Measurements from ENCODE around the gene OR5B2.
"Not testable (repeated sequence)": the region's sequence is repeated elsewhere in the genome, so short reads cannot be mapped to it uniquely, and the experiment has no call there.

Gene OR5B2

DNA sequence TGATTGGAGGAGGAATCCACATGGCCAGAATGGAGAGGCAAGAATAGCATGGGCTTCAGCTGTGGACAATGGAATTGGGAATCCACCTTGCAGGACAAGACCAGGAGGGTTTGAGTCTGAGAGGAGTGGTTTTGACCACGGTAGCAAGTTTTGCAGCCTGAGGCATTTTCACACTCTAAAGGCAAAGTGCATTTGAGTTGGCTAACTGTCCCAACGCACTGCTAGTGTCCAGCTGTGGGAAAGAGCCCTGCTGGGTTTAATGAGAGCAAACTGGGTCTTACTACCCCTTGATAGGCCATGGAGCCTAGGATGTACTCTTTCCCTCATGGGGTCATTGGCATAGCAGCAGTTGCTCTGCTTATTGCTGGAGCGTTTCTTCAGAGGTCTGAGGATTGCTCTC lies at the start of gene OR5B2:
OR5B2 (minus strand) TSS at position 101 of the 400 bp plus-strand sequence. CDS start 4,860 bp downstream, outside the sequence.
- DNase-seq: no peak

DNA sequence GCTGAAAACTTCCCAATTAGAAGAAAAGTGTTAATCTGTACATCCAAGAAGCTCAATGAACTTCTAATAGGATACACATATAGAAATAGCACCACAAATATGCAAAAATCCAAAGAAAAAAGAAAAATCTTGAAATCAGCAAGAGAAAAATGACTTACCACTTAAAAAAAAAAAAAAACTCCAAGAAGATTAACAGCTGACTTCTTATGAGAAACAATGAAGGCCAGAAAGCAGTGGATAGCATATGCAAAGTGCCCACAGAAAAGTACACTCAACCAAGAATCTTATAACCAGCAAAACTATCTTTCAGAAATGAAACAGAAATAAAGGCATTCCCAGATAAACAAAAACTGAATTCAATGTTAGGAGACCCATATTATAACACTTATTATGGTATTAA lies 44.0 kb upstream of the OR5B2 start:
- DNase-seq: no peak

DNA sequence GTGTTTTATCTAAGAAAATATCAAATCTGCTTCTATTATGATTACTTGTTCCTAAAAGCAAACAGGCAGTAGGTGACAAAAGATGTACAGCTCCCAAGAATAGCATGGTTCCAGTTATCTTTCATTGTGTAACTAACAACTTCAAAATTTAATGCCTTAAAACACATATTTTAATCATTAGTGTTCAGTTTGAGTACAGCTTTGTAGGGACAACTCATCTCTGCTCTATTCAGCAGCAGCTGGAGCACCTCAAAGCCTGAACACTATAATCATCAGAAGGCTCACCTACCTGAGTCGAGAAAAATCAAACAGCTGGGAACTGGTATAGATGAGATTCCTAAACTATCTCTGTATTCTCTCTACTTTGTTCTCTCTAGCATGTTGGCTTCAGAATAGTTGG lies 38.4 kb upstream of the OR5B2 start:
- no peak for DNase-seq

DNA sequence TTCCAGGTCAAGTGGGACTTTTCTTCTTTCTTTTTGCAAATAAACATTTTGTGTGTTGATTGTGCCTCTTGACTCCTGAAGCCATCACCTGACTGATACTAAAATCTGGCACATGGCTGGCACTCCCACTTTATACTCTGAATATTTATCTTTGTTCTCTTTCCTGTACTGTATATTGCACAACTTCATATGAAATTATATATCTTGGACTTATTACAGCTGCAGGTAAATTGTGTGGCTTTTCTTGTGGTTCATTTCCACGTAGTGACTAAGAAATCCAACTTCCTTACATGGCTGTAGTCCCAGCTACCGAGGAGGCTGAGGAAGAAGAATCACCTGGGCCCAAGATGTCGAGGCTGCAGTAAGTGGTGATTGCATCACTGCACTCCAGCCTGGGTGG lies 37.8 kb upstream of the OR5B2 start:
- no peak for DNase-seq

DNA sequence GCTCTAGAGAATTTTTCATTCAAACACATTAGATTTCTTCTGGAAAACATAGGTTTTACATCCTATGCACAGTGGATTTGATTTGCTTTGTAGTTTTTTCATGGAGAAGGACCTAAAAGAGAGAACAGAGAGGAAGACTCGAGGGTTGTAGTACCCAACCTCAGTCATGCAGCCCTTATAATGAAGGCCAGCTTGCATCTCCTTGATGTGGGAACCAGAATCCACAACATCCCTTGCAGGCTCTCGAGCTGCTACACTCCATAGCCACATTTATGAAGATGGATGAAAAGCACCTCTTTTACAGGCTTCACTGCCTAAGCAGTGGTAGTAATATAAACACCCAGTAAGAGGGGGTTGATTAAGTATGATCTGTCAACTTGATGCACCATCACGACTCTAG lies 23.7 kb upstream of the OR5B2 start:
- no peak for DNase-seq

DNA sequence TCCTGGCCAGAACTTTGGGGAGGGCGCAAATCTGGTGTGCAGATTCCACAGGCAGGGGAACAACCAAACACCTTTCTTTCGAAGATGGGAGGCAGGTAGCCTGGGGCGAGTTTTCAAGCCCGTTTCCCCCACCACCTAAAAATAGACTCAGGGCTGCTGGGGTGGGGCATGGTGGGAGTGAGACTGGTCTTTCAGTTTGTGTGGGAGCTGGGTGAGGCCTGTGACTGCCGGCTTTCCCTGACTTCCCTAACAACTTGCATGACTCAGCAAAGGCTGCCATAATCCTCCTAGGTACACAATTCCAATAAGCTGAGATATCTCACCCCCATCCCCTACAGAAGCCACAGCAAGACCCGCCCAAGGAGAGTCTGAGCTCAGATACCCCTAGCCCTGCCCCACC lies 18.4 kb upstream of the OR5B2 start:
- DNase-seq: no peak

DNA sequence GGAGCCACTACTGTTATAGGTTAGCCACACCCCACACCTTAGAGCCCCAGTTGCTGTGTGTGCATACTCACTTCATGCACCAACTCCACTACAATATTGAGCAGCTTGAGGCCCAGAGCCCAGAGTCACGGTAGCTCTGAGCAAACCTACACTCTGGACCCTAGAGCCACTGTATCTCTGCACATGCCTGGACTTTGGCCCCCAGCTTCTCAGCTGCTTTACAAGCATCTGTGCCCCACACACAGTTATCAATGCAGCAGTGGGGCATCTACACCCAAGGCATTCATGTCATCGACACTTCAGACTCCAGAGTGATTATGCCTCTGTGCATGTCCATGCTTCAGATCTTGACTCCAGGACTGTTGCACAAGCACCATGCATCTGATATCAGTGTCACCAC lies 16.4 kb upstream of the OR5B2 start:
- DNase-seq: no peak

DNA sequence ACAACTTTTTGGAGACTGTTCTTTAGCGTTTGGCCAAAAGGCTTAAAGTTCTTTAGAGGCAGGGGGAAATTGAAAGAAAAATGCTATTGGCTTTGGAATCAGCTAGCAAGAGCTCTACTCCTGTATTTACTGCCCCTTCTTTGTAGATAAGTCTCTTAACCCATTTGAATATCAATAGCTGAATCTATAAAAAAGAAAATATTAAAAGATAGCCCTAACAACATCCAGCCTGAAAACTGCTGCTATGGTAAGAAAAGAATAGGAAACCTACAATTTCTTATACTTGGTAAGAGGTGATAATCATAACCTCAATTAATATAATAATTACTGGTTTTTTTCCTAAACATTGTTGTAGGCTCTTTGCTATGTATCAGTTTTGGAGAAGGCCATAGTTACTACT lies 14.2 kb upstream of the OR5B2 start, which contains the start of gene OR5B12:
OR5B12 (minus strand) TSS at position 101 of the 400 bp plus-strand sequence. CDS start 2,085 bp downstream, outside the sequence.
- DNase-seq: no peak

DNA sequence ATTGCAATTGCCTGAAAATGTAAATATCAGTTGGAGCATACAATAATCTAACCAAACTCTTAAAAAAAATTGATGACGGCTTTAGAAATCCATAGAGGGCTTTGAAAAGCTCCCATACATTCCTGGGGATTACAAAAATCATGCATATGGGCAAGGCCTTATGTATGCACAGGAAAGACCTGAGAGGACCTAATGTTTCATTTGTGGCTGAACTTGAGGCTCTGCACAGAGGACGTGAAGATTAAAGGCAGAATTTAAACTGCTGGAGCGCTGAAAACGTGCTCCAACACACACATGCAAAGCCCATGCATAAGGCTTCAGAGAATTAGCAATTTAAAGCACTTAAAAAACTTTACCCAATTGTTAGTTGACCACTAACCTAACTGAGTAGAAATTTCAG lies 10.6 kb upstream of the OR5B2 start:
- no peak for DNase-seq

DNA sequence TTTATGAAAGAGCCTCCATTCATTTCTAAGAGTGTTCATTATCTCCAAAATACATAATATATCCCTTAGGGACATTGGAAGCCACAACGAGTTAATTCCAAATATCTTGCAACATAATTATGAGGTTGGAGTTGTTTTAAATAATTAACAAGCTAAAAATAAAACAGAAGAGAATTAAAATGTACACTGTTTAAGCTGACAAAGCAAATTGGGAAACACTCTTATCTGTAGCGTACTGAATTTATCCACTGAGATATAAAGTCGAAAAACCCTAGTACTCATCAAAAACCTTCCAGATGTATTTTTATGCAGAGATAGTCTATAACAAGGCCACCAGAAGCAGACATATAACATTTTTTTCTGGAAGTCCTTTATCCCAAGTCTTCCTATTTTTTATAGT lies 6.3 kb upstream of the OR5B2 start:
- DNase-seq: no peak

DNA sequence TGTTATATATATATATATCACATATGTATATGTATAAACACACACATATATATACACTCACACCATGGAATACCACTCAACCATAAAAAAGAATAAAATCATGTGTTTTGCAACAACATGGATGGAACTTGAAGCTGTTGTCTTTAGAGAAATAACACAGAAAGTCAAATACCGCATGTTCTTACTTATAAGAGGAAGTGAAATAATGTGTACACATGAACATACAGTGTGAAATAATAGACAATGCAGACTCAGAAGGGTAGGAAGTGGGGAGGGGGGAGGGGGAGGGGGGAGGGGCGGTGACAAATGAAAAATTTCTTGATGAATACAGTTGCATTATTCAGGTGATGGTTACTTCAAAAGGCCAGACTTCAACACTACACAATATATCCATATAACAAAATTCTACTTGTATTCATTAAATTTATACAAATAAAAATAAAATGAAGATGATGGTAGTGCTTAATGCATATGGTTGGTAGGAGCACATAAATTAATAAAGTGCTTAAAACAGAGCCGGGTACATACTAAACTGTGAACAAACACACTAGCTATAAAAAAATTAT lies 5.8 kb upstream of the OR5B2 start:
- DNase-seq: no peak

DNA sequence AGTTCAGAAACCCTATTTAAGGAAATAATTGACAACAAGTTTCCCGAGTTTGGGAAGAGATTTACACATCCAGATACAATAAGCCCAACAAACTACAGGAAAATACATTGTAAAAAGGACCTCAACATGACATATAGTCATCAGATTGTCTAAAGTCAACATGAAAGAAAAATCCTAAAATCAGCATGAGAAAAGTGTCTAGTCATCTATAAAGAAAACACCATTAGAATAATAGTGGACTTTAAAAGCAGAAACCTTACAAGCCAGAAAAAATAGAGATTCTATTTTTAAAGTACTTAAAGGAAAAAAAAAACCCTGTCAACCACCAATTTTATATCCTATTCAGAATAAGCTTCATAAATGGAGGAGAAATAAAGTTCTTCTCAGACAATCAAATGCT lies 1.4 kb upstream of the OR5B2 start:
- DNase-seq: no peak

DNA sequence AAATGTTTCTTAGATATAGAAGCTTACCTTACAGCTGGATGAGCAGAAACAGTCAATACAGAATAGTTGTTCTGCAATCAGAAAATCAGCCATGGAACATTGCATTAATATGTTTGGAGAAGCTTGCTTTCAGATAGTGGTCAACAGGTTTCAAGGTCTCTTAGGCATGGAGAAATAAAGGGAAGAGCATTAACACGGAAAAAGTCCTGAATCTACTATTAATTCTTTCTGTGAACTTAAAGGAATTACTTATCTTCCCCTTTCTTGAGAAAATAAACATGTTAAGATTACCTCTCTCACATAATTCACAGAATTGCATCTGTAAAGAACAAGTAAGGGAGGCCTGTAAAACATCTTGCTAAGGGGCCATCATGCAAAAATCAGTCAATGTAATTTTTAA lies 21.1 kb downstream of the OR5B2 start, which contains the start of gene OR5B3:
OR5B3 (minus strand) TSS at position 101 of the 400 bp plus-strand sequence. CDS start 3,465 bp downstream, outside the sequence.
- no peak for DNase-seq

DNA sequence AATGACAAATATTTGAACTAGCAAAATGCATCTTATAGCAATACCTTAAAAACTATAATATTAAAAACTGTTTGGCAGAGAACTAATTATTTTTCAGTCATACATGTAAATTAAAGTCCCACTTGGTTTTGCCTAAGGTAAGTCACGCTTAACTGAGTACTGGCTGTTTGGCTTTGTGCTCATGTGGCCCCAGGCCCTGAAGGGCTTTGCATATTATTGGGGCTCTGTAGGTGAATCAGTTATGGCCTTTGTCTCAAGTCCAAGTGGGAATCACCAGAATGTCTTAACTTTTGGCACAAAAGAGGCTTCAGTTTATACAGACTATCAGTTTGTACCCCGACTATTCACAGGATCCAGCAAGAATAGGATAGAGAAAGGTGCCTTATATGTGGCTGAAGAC lies 28.3 kb downstream of the OR5B2 start:
- not testable (repeated sequence) for DNase-seq

DNA sequence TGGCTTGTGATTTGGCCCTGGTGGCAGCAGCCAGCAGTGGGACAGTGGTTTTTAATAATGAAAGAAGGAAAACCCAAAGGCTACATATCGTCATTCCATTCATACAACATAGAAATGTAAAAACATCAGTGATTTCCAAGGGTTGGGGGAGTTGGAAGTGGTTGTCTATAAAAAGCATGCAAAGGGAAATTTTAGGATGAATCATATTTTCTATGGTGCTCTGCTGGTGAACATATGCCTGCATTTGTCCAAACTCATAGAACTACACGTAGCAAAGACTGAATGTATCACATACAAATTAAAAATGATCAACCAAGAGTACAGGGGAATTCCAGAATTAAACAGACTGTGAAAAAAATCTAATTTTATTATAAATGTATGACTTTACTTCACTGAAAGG lies 32.3 kb downstream of the OR5B2 start:
- DNase-seq: no peak

DNA sequence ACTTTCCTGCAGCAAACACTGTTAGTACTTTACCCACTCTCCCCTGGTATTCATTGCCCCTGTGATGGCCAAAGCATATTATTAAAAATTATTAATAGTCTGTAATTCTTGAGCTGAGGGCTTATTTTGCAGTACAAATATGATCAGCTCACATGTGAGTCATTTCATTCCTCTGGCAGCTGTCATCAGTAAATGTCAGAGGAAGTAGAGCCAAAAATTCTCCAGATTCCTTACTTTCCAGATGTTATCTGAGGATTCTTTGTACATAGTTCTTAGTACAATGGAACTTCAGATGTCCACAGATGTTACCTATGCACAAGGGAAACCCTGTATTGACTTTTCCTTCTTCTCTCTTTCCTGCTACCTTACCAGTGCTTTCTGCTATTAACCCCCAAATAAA lies 33.7 kb downstream of the OR5B2 start:
- DNase-seq: no peak

DNA sequence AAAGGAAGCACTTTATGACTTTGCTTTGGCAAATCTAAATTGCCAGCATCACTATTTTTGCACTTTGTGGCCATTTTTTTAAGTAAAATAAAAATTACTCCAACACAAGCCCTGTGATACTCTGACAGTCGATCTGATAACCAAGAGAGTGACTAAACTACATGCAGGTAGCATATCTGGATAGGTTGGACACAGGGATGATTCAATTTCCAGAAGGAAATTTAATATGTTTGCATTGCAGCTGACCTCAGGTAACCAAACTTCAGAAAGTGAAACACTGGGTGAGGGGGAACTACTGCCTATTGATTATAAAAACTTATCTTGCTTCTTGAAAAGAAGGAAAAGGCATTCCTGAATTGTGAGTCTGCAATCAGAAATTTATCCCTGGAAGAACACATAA lies 35.2 kb downstream of the OR5B2 start:
- no peak for DNase-seq

DNA sequence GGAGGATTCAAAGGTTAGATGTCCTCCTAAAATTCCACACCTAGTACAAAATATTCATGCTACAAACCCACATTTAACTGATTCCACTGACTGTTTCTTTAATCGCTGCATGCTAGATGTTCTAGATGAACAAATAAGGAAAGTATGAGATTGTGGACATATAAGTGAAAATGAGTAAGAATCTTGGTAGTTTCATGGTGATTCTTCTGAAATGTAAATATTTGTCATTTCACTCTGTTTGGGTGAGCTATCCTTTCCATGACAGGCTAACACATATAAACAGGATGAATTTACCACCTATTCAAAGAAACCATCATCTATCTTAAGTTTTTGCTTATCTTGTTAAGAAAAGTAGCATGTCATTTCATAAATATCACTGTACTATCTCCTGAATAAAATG lies 36.0 kb downstream of the OR5B2 start:
- DNase-seq: no peak

DNA sequence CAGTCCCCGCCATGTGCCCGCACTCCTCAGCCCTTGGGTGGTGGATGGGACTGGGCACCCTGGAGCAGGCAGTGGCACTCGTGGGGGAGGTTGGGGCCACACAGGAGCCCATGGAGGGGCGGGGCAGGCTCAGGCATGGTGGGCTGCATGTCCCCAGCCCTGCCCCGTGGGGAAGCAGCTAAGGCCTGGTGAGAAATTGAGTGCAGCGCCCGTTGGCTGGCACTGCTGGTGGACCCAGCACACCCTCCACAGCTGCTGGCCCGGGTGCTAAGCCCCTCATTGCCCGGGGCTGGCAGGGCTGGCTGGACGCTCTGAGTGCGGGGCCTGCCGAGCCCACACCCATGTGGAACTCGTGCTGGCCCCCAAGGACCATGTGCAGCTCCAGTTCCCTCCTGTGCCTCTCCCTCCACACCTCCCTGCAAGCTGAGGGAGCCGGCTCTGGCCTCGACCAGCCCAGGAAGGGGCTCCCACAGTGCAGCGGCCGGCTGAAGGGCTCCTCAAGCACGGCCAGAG lies 37.3 kb downstream of the OR5B2 start:
- DNase-seq: no peak

All from femur (tissue), 1 donor.